ENCODE results near the gene CTTNBP2NL.
"Not testable (repeated sequence)": the region's sequence is repeated elsewhere in the genome, so short reads cannot be mapped to it uniquely, and the experiment has no call there.

Gene CTTNBP2NL

GRCh38 chr1:112423666-112424065 lies 27.7 kb downstream of the CTTNBP2NL start:
- DNase-seq (ENCODE audit: low read depth), result not testable (repeated sequence)

DNA sequence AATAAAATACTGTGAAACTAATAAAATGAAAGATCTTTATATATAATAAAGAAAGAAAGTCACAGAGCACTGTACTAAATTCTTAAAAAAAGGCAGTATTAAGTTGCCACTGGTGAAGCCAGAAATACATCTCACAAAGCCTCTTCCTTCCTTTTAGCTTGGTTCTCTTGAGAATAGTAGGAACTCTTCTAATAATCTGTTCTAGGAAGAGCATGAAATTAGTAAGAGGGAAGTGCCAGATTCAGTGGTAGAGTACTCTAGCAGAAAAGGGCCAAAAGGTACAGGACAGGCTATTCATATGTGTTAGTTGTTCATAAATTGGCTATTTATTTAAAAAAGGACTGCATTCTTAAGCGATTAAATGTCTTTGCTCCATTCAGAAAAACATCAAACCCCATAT lies 33.7 kb downstream of the CTTNBP2NL start:
- no peak for DNase-seq (ENCODE audit: low read depth)

DNA sequence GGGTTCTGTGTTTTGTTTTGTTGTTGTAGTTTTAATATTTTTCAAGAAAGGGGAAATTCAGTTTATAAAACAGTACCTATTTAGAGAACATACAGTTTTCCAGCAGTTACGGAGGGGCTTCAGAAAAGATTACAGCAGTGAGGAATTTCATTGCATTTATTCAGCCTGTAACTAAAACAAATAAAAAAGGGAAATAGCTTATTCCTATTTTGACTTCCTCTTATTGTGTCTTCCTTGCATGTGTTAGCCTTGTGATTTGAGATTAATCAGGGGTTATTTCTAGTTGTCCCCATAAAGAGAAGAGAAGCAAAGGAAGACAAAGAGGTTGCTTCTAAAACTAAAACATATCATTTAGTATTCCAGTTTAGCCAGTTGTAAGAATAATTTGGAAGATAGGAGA lies 35.0 kb downstream of the CTTNBP2NL start:
- no peak for DNase-seq (ENCODE audit: low read depth)

DNA sequence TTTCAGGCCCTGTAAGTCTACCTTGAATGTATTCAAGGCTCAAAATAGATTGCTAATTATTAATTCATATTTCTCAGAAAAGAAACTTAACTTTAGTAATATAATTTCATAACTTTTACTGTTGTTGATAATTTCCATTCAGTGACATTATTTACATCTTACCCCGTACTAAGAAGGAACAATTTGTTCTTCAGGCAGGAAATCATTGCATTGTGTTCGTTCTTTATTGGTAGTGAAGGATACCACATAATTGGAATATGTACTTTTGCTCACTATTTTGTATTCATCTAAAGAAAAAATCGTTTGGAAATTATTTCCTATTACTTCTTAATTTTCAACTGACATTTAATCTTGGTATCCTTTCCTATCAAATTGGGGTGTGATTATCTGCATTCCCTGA lies 39.4 kb downstream of the CTTNBP2NL start:
- DNase-seq (ENCODE audit: low read depth), result no peak

- no peak for DNase-seq (ENCODE audit: low read depth)
Measured at GRCh38 chr1:112436384-112437156, 40.6 kb downstream of the CTTNBP2NL start.

DNA sequence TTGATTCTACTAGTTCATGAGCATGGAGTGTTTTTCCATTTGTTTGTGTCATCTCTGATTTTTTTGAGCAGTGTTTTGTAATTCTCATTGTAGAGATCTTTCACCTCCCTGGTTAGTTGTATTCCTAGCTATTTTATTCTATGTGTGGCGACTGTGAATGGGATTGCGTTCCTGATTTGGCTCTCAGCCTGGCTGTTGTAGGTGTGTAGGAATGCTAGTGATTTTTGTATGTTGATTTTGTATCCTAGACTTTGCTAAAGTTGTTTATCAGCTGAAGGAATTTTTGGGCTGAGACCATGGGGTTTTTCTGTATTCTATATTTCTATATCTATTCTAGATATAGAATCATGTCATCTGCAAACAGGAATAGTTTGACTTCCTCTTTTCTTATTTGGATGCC lies 42.1 kb downstream of the CTTNBP2NL start:
- not testable (repeated sequence) for DNase-seq (ENCODE audit: low read depth)

- DNase-seq (ENCODE audit: low read depth), result no peak
Measured at GRCh38 chr1:112439592-112439991, 43.6 kb downstream of the CTTNBP2NL start.

GRCh38 chr1:112440574-112440973 lies 44.6 kb downstream of the CTTNBP2NL start:
- no peak for DNase-seq (ENCODE audit: low read depth)

DNA sequence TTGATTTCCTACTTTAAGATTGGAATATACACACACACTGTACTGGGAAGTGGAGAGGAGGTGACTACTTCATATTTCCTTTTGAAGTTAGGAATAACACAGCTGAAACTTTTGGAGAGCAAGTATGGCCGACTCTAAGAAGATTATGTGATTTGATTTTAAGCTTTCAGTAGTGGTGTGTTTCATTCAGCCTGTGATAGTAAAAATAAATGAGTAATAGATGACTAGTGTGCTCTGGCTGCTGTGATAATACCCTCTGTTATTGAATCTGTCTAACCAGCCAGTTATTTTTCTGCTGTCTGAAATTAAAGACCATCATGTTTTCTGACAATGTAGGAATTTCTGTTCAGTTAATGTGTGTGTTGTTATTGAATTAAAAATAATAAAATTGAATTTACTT lies 48.3 kb downstream of the CTTNBP2NL start:
- DNase-seq (ENCODE audit: low read depth), result no peak

GRCh38 chr1:112445596-112445995 lies 49.6 kb downstream of the CTTNBP2NL start:
- no peak for DNase-seq (ENCODE audit: low read depth)

- no peak for DNase-seq (ENCODE audit: low read depth)
Measured at GRCh38 chr1:112446411-112446810, 50.4 kb downstream of the CTTNBP2NL start.

DNA sequence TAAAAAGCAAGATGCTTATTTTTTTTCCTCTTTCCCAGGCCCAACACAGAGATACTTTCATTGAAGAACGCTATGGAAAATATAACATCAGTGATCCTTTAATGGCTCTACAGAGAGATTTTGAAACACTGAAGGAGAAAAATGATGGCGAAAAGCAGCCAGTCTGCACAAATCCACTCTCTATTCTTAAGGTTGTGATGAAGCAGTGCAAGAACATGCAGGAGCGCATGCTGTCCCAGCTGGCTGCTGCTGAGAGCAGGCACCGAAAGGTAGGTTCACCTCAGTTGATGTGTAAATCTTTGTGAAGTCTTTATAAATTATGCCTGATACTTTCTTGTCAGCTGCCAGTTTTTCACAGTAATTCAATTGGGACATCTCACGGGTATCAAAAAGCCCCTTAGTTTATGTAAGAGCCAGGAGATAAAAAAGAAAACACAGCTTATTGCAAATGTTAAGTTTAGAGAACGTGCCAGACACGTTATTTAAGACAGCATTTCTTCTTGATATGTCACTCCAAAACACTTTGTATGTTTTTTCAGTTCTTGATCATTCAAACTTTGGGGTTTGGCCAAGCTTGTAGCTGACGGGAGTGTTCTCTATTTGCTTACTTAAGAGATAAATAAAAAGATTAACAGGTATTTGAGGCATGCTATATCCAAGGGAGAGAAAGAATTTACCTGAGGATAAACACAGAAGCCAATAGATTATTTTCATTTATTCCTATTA lies 53.1 kb downstream of the CTTNBP2NL start:
- DNase-seq (ENCODE audit: low read depth), result no peak

- DNase-seq (ENCODE audit: low read depth), result no peak
Measured at GRCh38 chr1:112449630-112449983, 53.6 kb downstream of the CTTNBP2NL start.

- DNase-seq (ENCODE audit: low read depth), result no peak
Measured at GRCh38 chr1:112450773-112451172, 54.8 kb downstream of the CTTNBP2NL start.

- DNase-seq (ENCODE audit: low read depth), result not testable (repeated sequence)
Measured at GRCh38 chr1:112451301-112451700, 55.3 kb downstream of the CTTNBP2NL start.

DNA sequence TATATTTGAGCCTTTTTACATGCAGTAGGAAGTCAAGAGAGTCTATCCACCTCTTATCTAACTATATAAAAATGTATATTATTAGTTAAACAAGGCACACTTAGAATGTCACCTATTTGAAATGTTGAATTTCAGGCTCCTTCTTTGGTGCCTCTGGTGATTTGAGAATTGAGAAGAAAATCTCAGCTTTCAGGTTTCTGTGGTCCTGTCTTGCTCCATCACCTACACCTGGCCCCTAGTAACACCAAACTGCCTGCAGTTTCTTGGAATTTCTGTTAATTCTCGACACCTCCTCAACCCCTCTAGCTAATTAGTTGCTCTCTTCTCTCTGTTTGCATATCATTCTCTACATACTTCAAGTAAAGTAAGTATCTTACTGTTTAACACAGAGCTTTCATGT lies 57.9 kb downstream of the CTTNBP2NL start:
- no peak for DNase-seq (ENCODE audit: low read depth)

DNA sequence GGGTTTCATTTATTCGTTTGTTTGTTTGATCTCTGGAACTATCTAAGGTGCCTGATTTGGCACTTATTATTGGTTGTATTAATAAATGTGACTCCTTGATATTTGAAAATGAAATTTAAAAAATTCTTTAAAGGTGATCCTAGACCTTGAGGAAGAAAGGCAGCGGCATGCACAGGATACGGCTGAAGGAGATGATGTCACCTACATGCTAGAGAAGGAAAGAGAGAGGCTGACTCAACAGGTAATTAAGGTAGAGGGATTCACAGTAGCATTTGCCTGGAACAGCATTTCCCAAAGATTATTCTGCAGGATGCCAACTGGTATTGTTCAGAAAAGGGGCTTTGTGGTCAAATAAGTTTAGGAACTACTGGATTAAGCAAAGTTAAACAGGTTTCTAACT lies 58.3 kb downstream of the CTTNBP2NL start:
- no peak for DNase-seq (ENCODE audit: low read depth)

GRCh38 chr1:112457241-112457640 lies 61.2 kb downstream of the CTTNBP2NL start:
- DNase-seq (ENCODE audit: low read depth), result no peak

- no peak for DNase-seq (ENCODE audit: low read depth)
Measured at GRCh38 chr1:112457955-112458354, 61.9 kb downstream of the CTTNBP2NL start.

DNA sequence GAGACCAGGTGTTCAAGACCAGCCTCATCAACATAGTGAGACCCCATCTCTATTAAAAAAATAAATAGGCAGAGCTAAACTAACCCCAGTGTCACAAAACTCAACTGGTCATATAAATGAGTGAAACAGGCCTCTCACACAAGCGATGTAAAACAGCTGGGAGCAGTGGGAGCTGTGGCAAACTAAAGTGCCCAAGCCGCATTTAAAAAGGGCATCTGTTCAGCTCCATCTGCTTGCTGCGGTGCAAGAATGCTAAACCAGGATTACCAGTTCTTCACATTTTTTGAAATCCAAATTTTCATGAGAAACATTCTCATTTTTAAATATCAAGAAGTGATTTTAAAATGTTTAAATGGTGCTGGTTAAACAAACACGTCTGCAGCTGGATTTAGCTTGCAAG lies 62.7 kb downstream of the CTTNBP2NL start:
- DNase-seq (ENCODE audit: low read depth), result no peak

- DNase-seq (ENCODE audit: low read depth), result no peak
Measured at GRCh38 chr1:112460615-112461014, 64.6 kb downstream of the CTTNBP2NL start.

GRCh38 chr1:112461200-112461871 lies 65.3 kb downstream of the CTTNBP2NL start:
- DNase-seq (ENCODE audit: low read depth), result no peak

GRCh38 chr1:112462953-112463279 lies 66.9 kb downstream of the CTTNBP2NL start:
- DNase-seq (ENCODE audit: low read depth), result no peak

Data from HS-5 (cell line).